ENCODE measurements around the gene TMX3. TPM values are rescaled to one million over a fixed set of nuclear protein-coding genes. Genes with fewer than 3 reads are reported as not detected.

TMX3 gene
- polyA plus RNA-seq, 1 of the 3 experiments (the other 2 are of a cell fraction): 23.3 TPM

GRCh38 chr18:68642003-68642402 lies 72.9 kb downstream of the TMX3 start:
- H3K4me1 ChIP-seq (ENCODE audit: control insufficient read depth in 1 of 2, insufficient read depth in 2 of 2, low read depth in 1 of 2, low read length in 1 of 2): no peaks in the 10 kb centered on the region
- no peaks in the 10 kb centered on the region for H3K36me3 ChIP-seq (replicated peaks in 1 of 2; ENCODE audit: control insufficient read depth in 1 of 2, insufficient read depth in 2 of 2, low read length in 1 of 2)
- TF ChIP-seq EP300 (IDR thresholded peaks at IDR 0.05; ENCODE audit: borderline replicate concordance in 1 of 2, low read depth in 1 of 2, low read length in 1 of 2): no peak
- no peak for TF ChIP-seq GABPA (IDR thresholded peaks at IDR 0.05; ENCODE audit: low read depth)
- TF ChIP-seq POLR2AphosphoS5 (IDR thresholded peaks at IDR 0.05; ENCODE audit: low read depth, low read length): no peak
- no peak for TF ChIP-seq SIN3A (IDR thresholded peaks at IDR 0.05; ENCODE audit: borderline replicate concordance, low read depth, low read length)
- no peak for TF ChIP-seq RFX5 (IDR thresholded peaks at IDR 0.05; ENCODE audit: low read length)
- no peak for TF ChIP-seq RXRA (IDR thresholded peaks at IDR 0.05; ENCODE audit: borderline replicate concordance, low read depth)
- no peak for TF ChIP-seq RCOR1 (IDR thresholded peaks at IDR 0.05; ENCODE audit: low read length)
- no peak for TF ChIP-seq FOXJ3 (CRISPR knock-in tag; IDR thresholded peaks at IDR 0.05)
- no peak for TF ChIP-seq ZBTB33 (IDR thresholded peaks at IDR 0.05; ENCODE audit: borderline replicate concordance, low read depth)
- no peak for TF ChIP-seq USF2 (IDR thresholded peaks at IDR 0.05; ENCODE audit: borderline replicate concordance, low read depth, low read length)
- TF ChIP-seq NRF1 (IDR thresholded peaks at IDR 0.05; ENCODE audit: low read depth, low read length): no peak
- no peak for TF ChIP-seq CHD2 (IDR thresholded peaks at IDR 0.05; ENCODE audit: low read length, partially characterized antibody)
- no peak for TF ChIP-seq EZH2phosphoT487 (IDR thresholded peaks at IDR 0.05; ENCODE audit: borderline replicate concordance, low read depth)
- TF ChIP-seq MAX (IDR thresholded peaks at IDR 0.05; ENCODE audit: low read depth): no peak
- no peak for TF ChIP-seq USF1 (IDR thresholded peaks at IDR 0.05; ENCODE audit: borderline replicate concordance, low read depth)
- no peak for TF ChIP-seq SMC3 (IDR thresholded peaks at IDR 0.05; ENCODE audit: low read depth, low read length)
- TF ChIP-seq CTCF (IDR thresholded peaks at IDR 0.05): no peak
- CTCF ChIA-PET: no interaction called here
- POLR2A ChIA-PET: no interaction called here
- no peak overlapping the region for H3K4me2 ChIP-seq
- H3K9me3 ChIP-seq: 0 out of 2 replicates have a peak, but pooled peaks cover 4% of the 10 kb centered on the region
- no peaks in the 10 kb centered on the region for H3F3A ChIP-seq (replicated peaks; ENCODE audit: insufficient read depth)
- H3K79me2 ChIP-seq (ENCODE audit: insufficient read depth): no peaks in the 10 kb centered on the region
- no peak for DNase-seq
- H2AFZ ChIP-seq (ENCODE audit: low read depth): no peak overlapping the region
- H3K27me3 ChIP-seq (ENCODE audit: insufficient read depth): no peaks in the 10 kb centered on the region
- H3K9ac ChIP-seq: no peak overlapping the region
- H3K27ac ChIP-seq (ENCODE audit: low read depth in 2 of 2, low read length in 1 of 2): no peak overlapping the region
- WGBS (ENCODE audit: low lambda C conversion rate): 69% methylated on average over 3 of the region's 3 CpGs
- H3K4me3 ChIP-seq (ENCODE audit: low read depth in 2 of 2, low read length in 1 of 2): no peak overlapping the region
- no peaks in the 10 kb centered on the region for H4K20me1 ChIP-seq (ENCODE audit: insufficient read depth)
- H3K9me2 ChIP-seq: no peaks in the 10 kb centered on the region
